NCI-H1092 treated with DMSO at 0.1 percent for 48 hours (cell line): ENCODE data around the gene ARHGAP26.
A peak's percentile ranks its signal among the peaks of the same experiment; 100 is the strongest.

Experiments
- DNase-seq: peaks from one replicate; lab custom pipeline; 2025; lab: John Stamatoyannopoulos, UW

Gene ARHGAP26

GRCh38 chr5:143161885-143162540, 391.8 kb downstream of the ARHGAP26 start:
- DNase-seq: no peak

GRCh38 chr5:143162810-143163209, 392.6 kb downstream of the ARHGAP26 start:
- no peak for DNase-seq

- DNase-seq: no peak
These were observed 394.4 kb downstream of the ARHGAP26 start for GRCh38 chr5:143164557-143164956.

- DNase-seq: no peak
These were observed 395.1 kb downstream of the ARHGAP26 start for GRCh38 chr5:143165049-143165880.

- DNase-seq: no peak
These were observed 395.9 kb downstream of the ARHGAP26 start for GRCh38 chr5:143166090-143166489.

GRCh38 chr5:143166661-143167420, 396.7 kb downstream of the ARHGAP26 start:
- no peak for DNase-seq

GRCh38 chr5:143168171-143168741, 398.1 kb downstream of the ARHGAP26 start:
- DNase-seq: no peak

GRCh38 chr5:143168921-143169810, 399.0 kb downstream of the ARHGAP26 start:
- no peak for DNase-seq

GRCh38 chr5:143170104-143170503, 399.9 kb downstream of the ARHGAP26 start:
- no peak for DNase-seq

GRCh38 chr5:143170977-143171376, 400.8 kb downstream of the ARHGAP26 start:
- DNase-seq: no peak

- no peak for DNase-seq
These were observed 402.6 kb downstream of the ARHGAP26 start for GRCh38 chr5:143172739-143173138.

- DNase-seq: no peak
These were observed 403.1 kb downstream of the ARHGAP26 start for GRCh38 chr5:143173139-143173889.

- no peak for DNase-seq
These were observed 404.7 kb downstream of the ARHGAP26 start for GRCh38 chr5:143174714-143175398.

GRCh38 chr5:143176048-143176447, 405.9 kb downstream of the ARHGAP26 start:
- no peak for DNase-seq

GRCh38 chr5:143177263-143177983, 407.2 kb downstream of the ARHGAP26 start:
- DNase-seq: peak; percentile 91

- DNase-seq: no peak
These were observed 409.1 kb downstream of the ARHGAP26 start for GRCh38 chr5:143179126-143179740.

- DNase-seq: no peak
These were observed 410.6 kb downstream of the ARHGAP26 start for GRCh38 chr5:143180751-143181150.

- DNase-seq: no peak
These were observed 411.0 kb downstream of the ARHGAP26 start for GRCh38 chr5:143181173-143181572.

GRCh38 chr5:143182106-143182505, 411.9 kb downstream of the ARHGAP26 start:
- DNase-seq: no peak
